GM23338 (cell line): ENCODE measurements around the gene OXLD1. TPM values are rescaled to one million over a fixed set of nuclear protein-coding genes. Genes with fewer than 3 reads are reported as not detected.

Experiments
- ATAC-seq: fragments of 200-7000 bp; cut with Tn5 transposase; 3 replicates; pipeline ENCODE4 v1.9.1; 2020
- DNase-seq: peaks from one replicate; pipeline ENCODE4 v3.0.0-alpha.2; 2015; ENCODE audit warnings: low spot score
- H2AFZ ChIP-seq: fragments of 200-600 bp; sonication (generic); 2 replicates; pipeline ENCODE4 v1.8.0; 2016; ENCODE audit warnings: antibody characterized with exemption, mild to moderate bottlenecking, moderate library complexity
- H3F3A ChIP-seq: fragments of 200-600 bp; sonication (generic); replicated peaks from 2 replicates; pipeline ENCODE4 v1.8.0; 2017; ENCODE audit warnings: antibody characterized with exemption, mixed run types, low read depth
- H3K27ac ChIP-seq: fragments of 200-600 bp; sonication (generic); 2 replicates; pipeline ENCODE4 v1.6.1; 2016; ENCODE audit warnings: low read depth
- H3K27me3 ChIP-seq: fragments of 200-600 bp; sonication (generic); 2 replicates; pipeline ENCODE4 v1.8.0; 2016; ENCODE audit warnings: mild to moderate bottlenecking, mixed run types, moderate library complexity; ENCODE audit not compliant: insufficient read depth
- H3K36me3 ChIP-seq: fragments of 200-600 bp; sonication (generic); 2 replicates; pipeline ENCODE4 v1.8.0; 2016; ENCODE audit warnings: mild to moderate bottlenecking; ENCODE audit not compliant: insufficient read depth
- H3K4me1 ChIP-seq: fragments of 200-600 bp; sonication (generic); 2 replicates; pipeline ENCODE4 v1.8.0; 2016; ENCODE audit warnings: mild to moderate bottlenecking, moderate library complexity; ENCODE audit not compliant: insufficient read depth
- H3K4me2 ChIP-seq: fragments of 200-600 bp; sonication (generic); 2 replicates; pipeline ENCODE4 v1.7.1; 2017; ENCODE audit warnings: mixed run types
- H3K4me3 ChIP-seq: fragments of 200-600 bp; sonication (generic); 2 replicates; pipeline ENCODE4 v1.6.1; 2016; ENCODE audit warnings: mixed run types
- H3K79me2 ChIP-seq: fragments of 200-600 bp; sonication (generic); replicated peaks from 2 replicates; pipeline ENCODE4 v1.8.0; 2017; ENCODE audit warnings: mild to moderate bottlenecking; ENCODE audit not compliant: insufficient read depth
- H3K9me2 ChIP-seq: fragments of 200-600 bp; sonication (generic); 2 replicates; pipeline ENCODE4 v1.8.0; 2017; ENCODE audit not compliant: insufficient read depth
- H4K20me1 ChIP-seq: fragments of 200-600 bp; sonication (generic); replicated peaks from 2 replicates; pipeline ENCODE4 v1.8.0; 2017; ENCODE audit warnings: mild to moderate bottlenecking; ENCODE audit not compliant: insufficient read depth
- H3K27ac Mint-ChIP-seq: 2 replicates; pipeline ENCODE4 v1.8.0; 2020; ENCODE audit warnings: inconsistent platforms, mild to moderate bottlenecking, moderate library complexity, mixed read lengths
- H3K27me3 Mint-ChIP-seq: 3 replicates; pipeline ENCODE4 v1.8.0; 2022; ENCODE audit warnings: low read depth, mild to moderate bottlenecking, moderate library complexity, mixed read lengths, inconsistent platforms; ENCODE audit not compliant: insufficient read depth, poor library complexity
- H3K36me3 Mint-ChIP-seq: 3 replicates; pipeline ENCODE4 v1.8.0; 2021; ENCODE audit warnings: low read depth, mild to moderate bottlenecking, inconsistent platforms, moderate library complexity, mixed read lengths
- H3K4me1 Mint-ChIP-seq: 3 replicates; pipeline ENCODE4 v1.8.0; 2020; ENCODE audit warnings: mild to moderate bottlenecking, inconsistent platforms, mixed read lengths
- H3K4me3 Mint-ChIP-seq: 3 replicates; pipeline ENCODE4 v1.8.0; 2021; ENCODE audit warnings: moderate library complexity, mild to moderate bottlenecking, inconsistent platforms, mixed read lengths
- H3K9me3 Mint-ChIP-seq: 3 replicates; pipeline ENCODE4 v1.8.0; 2020; ENCODE audit warnings: moderate library complexity, mild to moderate bottlenecking, inconsistent platforms, mixed read lengths
- EZH2phosphoT487 ChIP-seq: fragments of 200-600 bp; sonication (generic); IDR thresholded peaks from one replicate; pipeline ENCODE4 v1.8.1; 2018; ENCODE audit warnings: antibody characterized with exemption; ENCODE audit not compliant: unreplicated experiment
- NANOG ChIP-seq: IDR thresholded peaks from 2 replicates; pipeline ENCODE4 v1.6.1; 2016; ENCODE audit warnings: antibody characterized with exemption, borderline replicate concordance
- POLR2AphosphoS5 ChIP-seq: IDR thresholded peaks from 2 replicates; pipeline ENCODE4 v1.6.1; 2016; ENCODE audit warnings: antibody characterized with exemption, low read depth
- STAT1 ChIP-seq: IDR thresholded peaks from one replicate; pipeline ENCODE4 v1.6.1; 2016; ENCODE audit warnings: antibody characterized with exemption; ENCODE audit not compliant: unreplicated experiment
- polyA plus RNA-seq: library from polyadenylated mRNA; unstranded; fragments of >200 nt; fragmentation: Nextera tagmentation; extraction: Ambion mirVana; gene quantifications from 2 replicates; pipeline ENCODE4 v1.2.1, GENCODE V29; 2016
- total RNA-seq: library from RNA; depleted of rRNA; stranded (reverse); fragments of >200 nt; shearing (Covaris generic); gene quantifications from 2 replicates; pipeline ENCODE4 v1.2.3, GENCODE V29; 2014
- TF ChIP-seq, protein P1 (sequence below): fragments of 250-450 bp; sonication (Bioruptor Pico); IDR thresholded peaks from 2 replicates; pipeline ENCODE4 v1.5.0; 2020; ENCODE audit warnings: mild to moderate bottlenecking, moderate library complexity

OXLD1 gene
- total and polyA plus RNA-seq, 2 experiments from 2014 or later: 46.0 to 64.9 TPM

DNA sequence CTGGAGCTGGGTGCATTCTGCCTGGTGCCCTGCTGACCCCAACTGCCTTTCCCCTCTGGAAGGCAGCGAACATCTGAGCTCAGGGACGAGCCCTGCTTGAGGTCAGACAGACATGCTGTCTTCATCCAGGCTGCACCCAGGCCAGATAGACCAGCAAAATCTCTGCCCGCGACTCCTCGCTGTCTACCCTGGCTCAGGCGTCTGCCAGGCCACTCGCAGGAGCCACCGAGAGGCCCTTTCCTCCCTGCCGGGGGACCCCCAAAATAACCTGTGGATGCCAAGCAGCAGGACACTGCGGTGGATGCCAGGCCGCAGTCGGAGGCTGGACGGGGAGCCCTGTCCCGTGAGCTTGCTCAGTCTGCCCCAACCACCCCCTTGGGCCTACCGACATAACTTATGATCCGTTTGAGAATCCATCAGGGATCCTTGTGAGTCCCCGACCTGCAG is 42.4 kb upstream of the OXLD1 start (continued):
- TF ChIP-seq, protein P1, sequence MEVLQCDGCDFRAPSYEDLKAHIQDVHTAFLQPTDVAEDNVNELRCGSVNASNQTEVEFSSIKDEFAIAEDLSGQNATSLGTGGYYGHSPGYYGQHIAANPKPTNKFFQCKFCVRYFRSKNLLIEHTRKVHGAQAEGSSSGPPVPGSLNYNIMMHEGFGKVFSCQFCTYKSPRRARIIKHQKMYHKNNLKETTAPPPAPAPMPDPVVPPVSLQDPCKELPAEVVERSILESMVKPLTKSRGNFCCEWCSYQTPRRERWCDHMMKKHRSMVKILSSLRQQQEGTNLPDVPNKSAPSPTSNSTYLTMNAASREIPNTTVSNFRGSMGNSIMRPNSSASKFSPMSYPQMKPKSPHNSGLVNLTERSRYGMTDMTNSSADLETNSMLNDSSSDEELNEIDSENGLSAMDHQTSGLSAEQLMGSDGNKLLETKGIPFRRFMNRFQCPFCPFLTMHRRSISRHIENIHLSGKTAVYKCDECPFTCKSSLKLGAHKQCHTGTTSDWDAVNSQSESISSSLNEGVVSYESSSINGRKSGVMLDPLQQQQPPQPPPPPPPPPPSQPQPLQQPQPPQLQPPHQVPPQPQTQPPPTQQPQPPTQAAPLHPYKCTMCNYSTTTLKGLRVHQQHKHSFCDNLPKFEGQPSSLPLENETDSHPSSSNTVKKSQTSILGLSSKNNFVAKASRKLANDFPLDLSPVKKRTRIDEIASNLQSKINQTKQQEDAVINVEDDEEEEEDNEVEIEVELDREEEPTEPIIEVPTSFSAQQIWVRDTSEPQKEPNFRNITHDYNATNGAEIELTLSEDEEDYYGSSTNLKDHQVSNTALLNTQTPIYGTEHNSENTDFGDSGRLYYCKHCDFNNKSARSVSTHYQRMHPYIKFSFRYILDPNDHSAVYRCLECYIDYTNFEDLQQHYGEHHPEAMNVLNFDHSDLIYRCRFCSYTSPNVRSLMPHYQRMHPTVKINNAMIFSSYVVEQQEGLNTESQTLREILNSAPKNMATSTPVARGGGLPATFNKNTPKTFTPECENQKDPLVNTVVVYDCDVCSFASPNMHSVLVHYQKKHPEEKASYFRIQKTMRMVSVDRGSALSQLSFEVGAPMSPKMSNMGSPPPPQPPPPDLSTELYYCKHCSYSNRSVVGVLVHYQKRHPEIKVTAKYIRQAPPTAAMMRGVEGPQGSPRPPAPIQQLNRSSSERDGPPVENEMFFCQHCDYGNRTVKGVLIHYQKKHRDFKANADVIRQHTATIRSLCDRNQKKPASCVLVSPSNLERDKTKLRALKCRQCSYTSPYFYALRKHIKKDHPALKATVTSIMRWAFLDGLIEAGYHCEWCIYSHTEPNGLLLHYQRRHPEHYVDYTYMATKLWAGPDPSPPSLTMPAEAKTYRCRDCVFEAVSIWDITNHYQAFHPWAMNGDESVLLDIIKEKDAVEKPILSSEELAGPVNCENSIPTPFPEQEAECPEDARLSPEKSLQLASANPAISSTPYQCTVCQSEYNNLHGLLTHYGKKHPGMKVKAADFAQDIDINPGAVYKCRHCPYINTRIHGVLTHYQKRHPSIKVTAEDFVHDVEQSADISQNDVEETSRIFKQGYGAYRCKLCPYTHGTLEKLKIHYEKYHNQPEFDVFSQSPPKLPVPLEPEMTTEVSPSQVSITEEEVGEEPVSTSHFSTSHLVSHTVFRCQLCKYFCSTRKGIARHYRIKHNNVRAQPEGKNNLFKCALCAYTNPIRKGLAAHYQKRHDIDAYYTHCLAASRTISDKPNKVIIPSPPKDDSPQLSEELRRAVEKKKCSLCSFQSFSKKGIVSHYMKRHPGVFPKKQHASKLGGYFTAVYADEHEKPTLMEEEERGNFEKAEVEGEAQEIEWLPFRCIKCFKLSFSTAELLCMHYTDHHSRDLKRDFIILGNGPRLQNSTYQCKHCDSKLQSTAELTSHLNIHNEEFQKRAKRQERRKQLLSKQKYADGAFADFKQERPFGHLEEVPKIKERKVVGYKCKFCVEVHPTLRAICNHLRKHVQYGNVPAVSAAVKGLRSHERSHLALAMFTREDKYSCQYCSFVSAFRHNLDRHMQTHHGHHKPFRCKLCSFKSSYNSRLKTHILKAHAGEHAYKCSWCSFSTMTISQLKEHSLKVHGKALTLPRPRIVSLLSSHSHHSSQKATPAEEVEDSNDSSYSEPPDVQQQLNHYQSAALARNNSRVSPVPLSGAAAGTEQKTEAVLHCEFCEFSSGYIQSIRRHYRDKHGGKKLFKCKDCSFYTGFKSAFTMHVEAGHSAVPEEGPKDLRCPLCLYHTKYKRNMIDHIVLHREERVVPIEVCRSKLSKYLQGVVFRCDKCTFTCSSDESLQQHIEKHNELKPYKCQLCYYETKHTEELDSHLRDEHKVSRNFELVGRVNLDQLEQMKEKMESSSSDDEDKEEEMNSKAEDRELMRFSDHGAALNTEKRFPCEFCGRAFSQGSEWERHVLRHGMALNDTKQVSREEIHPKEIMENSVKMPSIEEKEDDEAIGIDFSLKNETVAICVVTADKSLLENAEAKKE (CRISPR knock-in tag): no peak
- TF ChIP-seq POLR2AphosphoS5: no peak; the same call in 1 of the 2 replicates

DNA sequence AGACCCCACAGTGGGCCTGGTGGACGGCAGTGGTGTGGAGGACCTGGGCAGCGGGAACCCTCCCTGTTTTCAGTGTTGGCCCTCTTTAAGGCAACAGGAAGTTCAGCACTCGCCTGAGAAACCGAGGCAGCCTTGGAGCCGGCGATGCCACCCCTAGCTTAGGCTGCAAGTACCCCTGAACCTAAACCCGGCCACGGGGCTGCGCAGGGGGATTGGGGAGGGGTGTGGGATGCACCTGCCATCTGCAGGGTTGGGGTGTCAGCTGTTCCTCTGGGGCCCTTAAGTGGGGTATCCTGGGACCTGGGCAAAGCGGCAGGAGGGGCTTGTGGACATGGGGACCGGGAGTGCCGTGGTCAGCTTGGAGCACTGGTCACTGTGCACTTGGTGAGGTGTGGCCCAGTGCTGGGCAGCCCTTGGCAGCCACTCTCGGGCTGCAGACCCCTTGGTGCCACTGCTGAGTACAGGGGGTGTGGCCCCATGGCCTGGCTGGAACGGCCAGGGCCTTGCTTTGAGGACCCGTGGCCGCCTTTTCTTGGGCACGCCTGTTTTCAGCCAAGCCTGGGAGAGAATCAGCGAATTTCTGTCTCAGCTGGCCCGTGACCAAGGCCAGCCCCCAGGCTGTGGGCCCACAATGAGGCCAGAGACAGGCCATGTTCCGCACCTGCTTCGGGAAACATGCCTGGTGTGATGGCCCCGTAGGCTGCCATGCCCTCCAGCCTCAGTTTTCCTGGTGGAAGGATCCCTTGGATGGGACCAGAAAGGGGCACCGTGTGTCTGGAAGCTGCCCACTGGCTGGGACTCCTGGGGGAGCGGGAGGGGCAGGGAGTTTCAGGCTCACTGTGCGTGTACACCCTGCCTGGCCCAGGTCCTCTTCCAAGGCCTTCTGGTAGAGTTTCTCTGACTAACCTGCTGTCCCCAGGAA is 41.6 kb upstream of the OXLD1 start:
- no peak overlapping the region for H3K4me3 ChIP-seq
- H3K27ac Mint-ChIP-seq: no peak overlapping the region
- no peak overlapping the region for H3K27ac ChIP-seq
- no peaks in the 10 kb centered on the region for H3K9me2 ChIP-seq
- H3K27me3 ChIP-seq: no peaks in the 10 kb centered on the region
- peaks cover 7% of the 10 kb centered on the region for H3K36me3 ChIP-seq
- H3K9me3 Mint-ChIP-seq: no peaks in the 10 kb centered on the region
- peaks cover 39% of the 10 kb centered on the region for H3K36me3 Mint-ChIP-seq
- H3K27me3 Mint-ChIP-seq: peaks cover 25% of the 10 kb centered on the region
- H3K79me2 ChIP-seq: peaks cover 19% of the 10 kb centered on the region
- TF ChIP-seq NANOG: no peak
- TF ChIP-seq EZH2phosphoT487: no peak
- TF ChIP-seq STAT1: no peak
- no peak overlapping the region for H3K4me2 ChIP-seq
- H3K4me1 Mint-ChIP-seq: peaks cover 23% of the 10 kb centered on the region
- H2AFZ ChIP-seq: no peak overlapping the region
- no peak for ATAC-seq
- peaks cover 24% of the 10 kb centered on the region for H3K4me1 ChIP-seq
- peaks cover 39% of the 10 kb centered on the region for H3F3A ChIP-seq
- H3K4me3 Mint-ChIP-seq: no peak overlapping the region
- no peak for DNase-seq
- H4K20me1 ChIP-seq: no peaks in the 10 kb centered on the region; the same call in none of the 2 replicates
